ENCODE data around the gene DCC.

Gene DCC

GRCh38 chr18:52433797-52434196, 93.8 kb downstream of the DCC start:
- H3K4me3 ChIP-seq (ENCODE audit: low read depth, low read length) = no peak overlapping the region
- no peak overlapping the region for H3K9ac ChIP-seq
- no peak overlapping the region for H3K4me2 ChIP-seq (ENCODE audit: low read length)
- no peaks in the 10 kb centered on the region for H3K27me3 ChIP-seq (ENCODE audit: control insufficient read depth, insufficient read depth, low read length)
- H3K27ac ChIP-seq = no peak overlapping the region
- no peaks in the 10 kb centered on the region for H3K4me1 ChIP-seq
- H2AFZ ChIP-seq = no peak overlapping the region
- no peaks in the 10 kb centered on the region for H3K9me3 ChIP-seq (ENCODE audit: control insufficient read depth, low read length)
- TF ChIP-seq CTCF (IDR thresholded peaks at IDR 0.05) = no peak
- H3K79me2 ChIP-seq = no peaks in the 10 kb centered on the region
- no peaks in the 10 kb centered on the region for H3K36me3 ChIP-seq (ENCODE audit: control insufficient read depth, insufficient read depth, low read length)

- no peak overlapping the region for H3K9ac ChIP-seq
- H3K4me1 ChIP-seq = no peaks in the 10 kb centered on the region
- H3K79me2 ChIP-seq = no peaks in the 10 kb centered on the region
- no peak overlapping the region for H3K4me2 ChIP-seq (ENCODE audit: low read length)
- no peak for TF ChIP-seq CTCF (IDR thresholded peaks at IDR 0.05)
- no peaks in the 10 kb centered on the region for H3K9me3 ChIP-seq (ENCODE audit: control insufficient read depth, low read length)
- no peaks in the 10 kb centered on the region for H3K27me3 ChIP-seq (ENCODE audit: control insufficient read depth, insufficient read depth, low read length)
- no peak overlapping the region for H3K27ac ChIP-seq
- H3K4me3 ChIP-seq (ENCODE audit: low read depth, low read length) = no peak overlapping the region
- H3K36me3 ChIP-seq (ENCODE audit: control insufficient read depth, insufficient read depth, low read length) = no peaks in the 10 kb centered on the region
- H2AFZ ChIP-seq = no peak overlapping the region
These were observed 95.3 kb downstream of the DCC start for GRCh38 chr18:52435301-52435700.

- Histone ChIP-seq H3K27ac (no peak overlapping the region), H3K9ac (no peak overlapping the region), H3K9me3 (ENCODE audit: control insufficient read depth, low read length) (no peaks in the 10 kb centered on the region), H2AFZ (no peak overlapping the region), H3K79me2 (no peaks in the 10 kb centered on the region), H3K27me3 (ENCODE audit: control insufficient read depth, insufficient read depth, low read length) (no peaks in the 10 kb centered on the region), H3K36me3 (ENCODE audit: control insufficient read depth, insufficient read depth, low read length) (no peaks in the 10 kb centered on the region), H3K4me3 (ENCODE audit: low read depth, low read length) (no peak overlapping the region), H3K4me1 (no peaks in the 10 kb centered on the region), H3K4me2 (ENCODE audit: low read length) (no peak overlapping the region)
- no peak for TF ChIP-seq CTCF (IDR thresholded peaks at IDR 0.05)
These were observed 97.2 kb downstream of the DCC start for GRCh38 chr18:52437161-52437560.

GRCh38 chr18:52439457-52439856, 99.5 kb downstream of the DCC start:
- Histone ChIP-seq H3K36me3 (ENCODE audit: control insufficient read depth, insufficient read depth, low read length) (no peaks in the 10 kb centered on the region), H3K27ac (no peak overlapping the region), H3K4me3 (ENCODE audit: low read depth, low read length) (no peak overlapping the region), H3K9me3 (ENCODE audit: control insufficient read depth, low read length) (no peaks in the 10 kb centered on the region), H2AFZ (no peak overlapping the region), H3K79me2 (no peaks in the 10 kb centered on the region), H3K4me2 (ENCODE audit: low read length) (no peak overlapping the region), H3K9ac (no peak overlapping the region), H3K4me1 (no peaks in the 10 kb centered on the region), H3K27me3 (ENCODE audit: control insufficient read depth, insufficient read depth, low read length) (no peaks in the 10 kb centered on the region)
- no peak for TF ChIP-seq CTCF (IDR thresholded peaks at IDR 0.05)

- Histone ChIP-seq H2AFZ (no peak overlapping the region), H3K9me3 (ENCODE audit: control insufficient read depth, low read length) (no peaks in the 10 kb centered on the region), H3K4me3 (ENCODE audit: low read depth, low read length) (no peak overlapping the region), H3K27me3 (ENCODE audit: control insufficient read depth, insufficient read depth, low read length) (no peaks in the 10 kb centered on the region), H3K4me1 (no peaks in the 10 kb centered on the region), H3K79me2 (no peaks in the 10 kb centered on the region), H3K27ac (no peak overlapping the region), H3K36me3 (ENCODE audit: control insufficient read depth, insufficient read depth, low read length) (no peaks in the 10 kb centered on the region), H3K9ac (no peak overlapping the region), H3K4me2 (ENCODE audit: low read length) (no peak overlapping the region)
- TF ChIP-seq CTCF (IDR thresholded peaks at IDR 0.05) = no peak
These were observed 101.8 kb downstream of the DCC start for GRCh38 chr18:52441794-52442193.
